Measurements from ENCODE around the gene CISTR. TPM values are rescaled to one million over a fixed set of nuclear protein-coding genes. Genes with fewer than 3 reads are reported as not detected.

Gene CISTR
- total RNA-seq, 1 donor from 2014 or later: not detected

DNA sequence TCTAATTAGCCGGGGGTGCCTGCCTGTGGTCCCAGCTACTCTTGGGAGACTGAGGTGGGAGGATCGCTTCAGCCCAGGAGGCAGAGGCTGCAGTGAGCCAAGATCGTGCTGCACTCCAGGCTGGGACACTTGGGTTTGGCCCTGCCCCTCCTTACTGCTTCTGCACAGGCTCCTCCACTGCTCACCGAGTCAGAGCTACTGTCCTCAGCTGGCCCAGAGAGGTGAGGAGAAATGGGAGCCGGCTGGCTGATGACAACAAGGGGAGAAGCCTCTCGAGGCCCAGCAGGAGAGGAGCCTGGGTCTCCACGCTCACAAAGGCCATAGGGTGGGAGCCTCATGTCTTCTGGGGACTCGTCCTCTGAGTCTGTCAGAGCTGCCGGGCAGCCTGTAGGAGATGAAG, 38.3 kb downstream of the CISTR start:
- Histone ChIP-seq H3K27me3 (ENCODE audit: control insufficient read depth, insufficient read depth, low read length) (no peaks in the 10 kb centered on the region), H3K4me3 (ENCODE audit: low read depth, low read length) (no peak overlapping the region), H3K36me3 (ENCODE audit: control insufficient read depth, insufficient read depth, low read length) (peaks cover 13% of the 10 kb centered on the region)
- no peak for DNase-seq (ENCODE audit: low read depth)
- FAIRE-seq: no peak
- TF ChIP-seq, protein P1, sequence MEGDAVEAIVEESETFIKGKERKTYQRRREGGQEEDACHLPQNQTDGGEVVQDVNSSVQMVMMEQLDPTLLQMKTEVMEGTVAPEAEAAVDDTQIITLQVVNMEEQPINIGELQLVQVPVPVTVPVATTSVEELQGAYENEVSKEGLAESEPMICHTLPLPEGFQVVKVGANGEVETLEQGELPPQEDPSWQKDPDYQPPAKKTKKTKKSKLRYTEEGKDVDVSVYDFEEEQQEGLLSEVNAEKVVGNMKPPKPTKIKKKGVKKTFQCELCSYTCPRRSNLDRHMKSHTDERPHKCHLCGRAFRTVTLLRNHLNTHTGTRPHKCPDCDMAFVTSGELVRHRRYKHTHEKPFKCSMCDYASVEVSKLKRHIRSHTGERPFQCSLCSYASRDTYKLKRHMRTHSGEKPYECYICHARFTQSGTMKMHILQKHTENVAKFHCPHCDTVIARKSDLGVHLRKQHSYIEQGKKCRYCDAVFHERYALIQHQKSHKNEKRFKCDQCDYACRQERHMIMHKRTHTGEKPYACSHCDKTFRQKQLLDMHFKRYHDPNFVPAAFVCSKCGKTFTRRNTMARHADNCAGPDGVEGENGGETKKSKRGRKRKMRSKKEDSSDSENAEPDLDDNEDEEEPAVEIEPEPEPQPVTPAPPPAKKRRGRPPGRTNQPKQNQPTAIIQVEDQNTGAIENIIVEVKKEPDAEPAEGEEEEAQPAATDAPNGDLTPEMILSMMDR (IDR thresholded peaks at IDR 0.05; ENCODE audit: insufficient read depth, low read length, severe bottlenecking): no peak

DNA sequence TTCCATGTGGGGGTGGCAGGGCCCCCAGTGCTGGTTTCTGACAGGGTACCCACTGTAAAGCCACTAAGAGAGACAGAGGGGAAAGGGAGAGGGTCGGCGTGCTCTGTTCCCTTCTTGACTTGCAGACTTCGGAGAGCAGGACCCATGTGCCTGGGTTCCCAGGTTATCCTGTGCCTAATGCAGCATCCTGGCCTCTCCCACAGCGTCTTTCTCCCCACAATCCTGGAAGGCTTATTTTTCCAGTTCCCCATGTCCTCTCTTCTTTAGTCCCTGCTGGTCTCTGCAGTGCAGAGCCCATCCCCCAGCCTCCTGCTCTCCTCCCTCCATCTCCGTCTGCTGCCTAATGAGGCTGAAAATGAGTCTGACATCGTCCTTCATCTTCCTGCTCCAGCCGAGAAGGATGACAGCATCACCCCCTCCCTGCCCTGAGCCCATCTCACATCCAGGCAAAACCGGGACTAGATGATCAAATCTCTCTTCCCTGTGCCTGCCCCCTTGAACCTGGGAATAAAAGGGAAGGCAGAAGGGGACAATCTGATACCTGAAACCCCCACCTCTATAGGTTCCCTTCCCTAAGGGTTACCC, 39.6 kb downstream of the CISTR start:
- no peak overlapping the region for H3K4me3 ChIP-seq (ENCODE audit: low read depth, low read length)
- peaks cover 2% of the 10 kb centered on the region for H3K27me3 ChIP-seq (ENCODE audit: control insufficient read depth, insufficient read depth, low read length)
- TF ChIP-seq, protein P1 (IDR thresholded peaks at IDR 0.05; ENCODE audit: insufficient read depth, low read length, severe bottlenecking): no peak
- peaks cover 13% of the 10 kb centered on the region for H3K36me3 ChIP-seq (ENCODE audit: control insufficient read depth, insufficient read depth, low read length)
- no peak for FAIRE-seq
- DNase-seq (ENCODE audit: low read depth): no peak

DNA sequence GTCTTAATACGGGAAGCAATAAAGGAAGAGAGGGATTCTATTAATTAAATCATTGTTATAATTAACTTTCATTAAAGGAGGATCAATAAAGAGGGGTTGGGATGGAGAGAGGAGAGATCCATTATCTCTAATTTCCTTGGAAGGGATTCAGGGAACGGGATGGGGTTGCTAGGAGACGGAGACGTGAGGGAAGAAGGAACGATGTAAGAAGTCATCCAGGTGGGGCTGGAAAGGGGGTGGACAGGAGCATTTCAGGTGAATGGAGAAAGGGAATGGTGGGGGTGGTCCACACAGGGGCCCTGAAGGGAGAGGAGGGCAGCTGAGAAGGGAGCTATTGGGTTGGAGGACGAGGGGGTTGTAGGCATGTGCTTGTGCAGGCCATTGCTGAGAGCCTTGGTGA, 41.7 kb downstream of the CISTR start:
- DNase-seq (ENCODE audit: low read depth) (no peak), FAIRE-seq (no peak)
- TF ChIP-seq, protein P1 (IDR thresholded peaks at IDR 0.05; ENCODE audit: insufficient read depth, low read length, severe bottlenecking): no peak

DNA sequence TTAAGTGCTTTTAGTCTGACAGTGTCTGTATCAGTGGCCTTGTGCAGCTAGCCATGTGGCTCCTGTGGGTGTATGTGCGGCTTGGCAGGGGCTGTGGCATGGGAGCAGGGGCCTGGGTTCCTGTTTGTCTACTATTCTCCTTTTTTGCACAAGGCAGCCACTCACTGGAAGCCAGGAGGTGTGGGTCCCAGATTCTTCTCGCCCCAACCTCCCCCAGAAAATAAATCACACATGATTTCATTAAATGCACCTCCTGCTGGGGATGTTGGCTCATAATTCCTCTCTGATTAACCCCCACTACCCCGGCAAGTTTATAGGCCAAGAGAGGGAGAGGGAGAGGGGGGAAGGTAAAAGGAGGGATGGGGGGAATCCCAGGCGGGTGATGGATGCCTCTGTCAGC, 42.1 kb downstream of the CISTR start:
- DNase-seq (ENCODE audit: low read depth): no peak
- Histone ChIP-seq H3K36me3 (ENCODE audit: control insufficient read depth, insufficient read depth, low read length) (peaks cover 4% of the 10 kb centered on the region), H3K4me3 (ENCODE audit: low read depth, low read length) (no peak overlapping the region), H3K27me3 (ENCODE audit: control insufficient read depth, insufficient read depth, low read length) (peaks cover 2% of the 10 kb centered on the region)
- no peak for FAIRE-seq
- TF ChIP-seq, protein P1 (IDR thresholded peaks at IDR 0.05; ENCODE audit: insufficient read depth, low read length, severe bottlenecking): no peak

More for the DNA sequence above, 41.7 kb downstream of the CISTR start:
- peaks cover 6% of the 10 kb centered on the region for H3K36me3 ChIP-seq (ENCODE audit: control insufficient read depth, insufficient read depth, low read length)
- no peak overlapping the region for H3K4me3 ChIP-seq (ENCODE audit: low read depth, low read length)
- peaks cover 2% of the 10 kb centered on the region for H3K27me3 ChIP-seq (ENCODE audit: control insufficient read depth, insufficient read depth, low read length)

DNA sequence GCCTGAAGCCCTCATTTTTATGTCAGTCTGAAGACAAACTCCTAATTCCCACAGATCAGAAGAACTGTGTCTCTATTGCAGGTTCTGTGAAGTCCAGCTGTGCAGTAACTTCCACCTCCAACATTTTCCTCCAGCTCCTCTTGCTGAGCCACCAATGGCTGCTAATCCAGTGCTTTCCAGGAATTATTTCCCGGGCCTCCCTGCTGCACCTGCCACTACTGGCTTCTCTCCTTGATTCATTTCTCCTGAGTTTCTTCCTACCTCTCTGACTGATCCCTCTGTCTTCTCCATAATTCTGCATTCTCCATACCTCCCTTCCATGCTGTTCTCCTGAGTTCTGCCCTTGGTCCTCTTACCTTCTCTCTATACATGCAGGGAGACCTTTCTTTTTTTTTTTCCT, 45.7 kb downstream of the CISTR start:
- FAIRE-seq (no peak), DNase-seq (ENCODE audit: low read depth) (no peak)
- H3K27me3 ChIP-seq (ENCODE audit: control insufficient read depth, insufficient read depth, low read length): peaks cover 2% of the 10 kb centered on the region
- H3K4me3 ChIP-seq (ENCODE audit: low read depth, low read length): no peak overlapping the region
- H3K36me3 ChIP-seq (ENCODE audit: control insufficient read depth, insufficient read depth, low read length): no peaks in the 10 kb centered on the region
- TF ChIP-seq, protein P1 (IDR thresholded peaks at IDR 0.05; ENCODE audit: insufficient read depth, low read length, severe bottlenecking): no peak

DNA sequence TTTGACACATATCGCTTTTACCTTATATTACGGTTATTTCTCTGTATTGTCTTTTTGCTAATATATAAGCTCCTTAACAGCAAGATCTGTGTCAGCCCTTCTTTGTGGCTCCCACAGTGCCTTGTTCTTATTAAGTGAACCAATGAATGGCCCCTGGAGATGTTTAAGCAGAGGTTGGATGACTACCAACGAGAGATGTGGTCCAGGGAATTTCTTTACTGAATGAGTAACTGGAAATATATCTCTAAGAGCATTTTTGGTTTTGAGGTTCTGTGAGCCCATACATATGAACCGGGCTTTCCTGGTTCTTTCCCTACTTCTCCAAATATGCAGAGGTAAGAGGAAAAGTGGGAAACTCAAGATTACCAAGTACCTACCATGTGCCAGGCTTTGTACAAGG, 48.0 kb downstream of the CISTR start:
- Histone ChIP-seq H3K4me3 (ENCODE audit: low read depth, low read length) (no peak overlapping the region), H3K36me3 (ENCODE audit: control insufficient read depth, insufficient read depth, low read length) (no peaks in the 10 kb centered on the region), H3K27me3 (ENCODE audit: control insufficient read depth, insufficient read depth, low read length) (peaks cover 4% of the 10 kb centered on the region)
- TF ChIP-seq, protein P1 (IDR thresholded peaks at IDR 0.05; ENCODE audit: insufficient read depth, low read length, severe bottlenecking): no peak
- DNase-seq (ENCODE audit: low read depth): no peak
- FAIRE-seq: no peak
